Endothelial cell of umbilical vein (primary cell): Measurements from ENCODE around the gene MPL. TPM values are rescaled to one million over a fixed set of nuclear protein-coding genes. Genes with fewer than 3 reads are reported as not detected.

Experiments
- BruUV-seq: library from RNA; stranded (reverse); fragments of 400-500 nt; replicated peaks from 2 replicates; lab custom pipeline; 2021; lab: Mats Ljungman, UMichigan
- CTCF ChIA-PET: fragments of 300-600, 350-600 bp; sonication (Branson Sonifier 250); formaldehyde crosslinking; loops from one replicate; lab custom pipeline; 2021; ENCODE audit warnings: antibody characterized with exemption, inconsistent platforms; lab: Charles Lee
- POLR2A ChIA-PET: fragments of 300-600, 350-600 bp; sonication (Branson Sonifier 250); formaldehyde crosslinking; loops from one replicate; lab custom pipeline; 2021; ENCODE audit warnings: antibody characterized with exemption, inconsistent platforms; lab: Charles Lee
- DNase-seq: peaks from one replicate; pipeline ENCODE4 v3.0.0-alpha.2; 2011; ENCODE audit warnings: low read depth, low spot score
- FAIRE-seq: peaks from 2 replicates; lab custom pipeline; 2011; peaks lifted over from hg19 to GRCh38; lab: Jason Lieb, UNC
- H2AFZ ChIP-seq: 2 replicates; pipeline ENCODE4 v1.6.0; 2012; ENCODE audit warnings: low read depth, low read length, control low read depth, inconsistent platforms
- H3K27ac ChIP-seq: 2 replicates; pipeline ENCODE4 v1.5.1; 2011; ENCODE audit warnings: low read depth, mild to moderate bottlenecking, control low read depth, low read length, moderate library complexity; ENCODE audit not compliant: insufficient read depth
- H3K27me3 ChIP-seq, 2 experiments: 2 replicates each; pipeline versions ENCODE4 v1.6.0 to v1.6.1; 2011; ENCODE audit warnings: low read length in 2 of 2, mixed read lengths in 1 of 2; ENCODE audit not compliant: control insufficient read depth in 2 of 2, insufficient read depth in 2 of 2
- H3K36me3 ChIP-seq, 2 experiments: 2 replicates in 1 of 2; 3 replicates in 1 of 2; pipeline ENCODE4 v1.5.1; 2011; ENCODE audit warnings: low read length in 2 of 2, mild to moderate bottlenecking in 1 of 2, moderate library complexity in 1 of 2; ENCODE audit not compliant: control insufficient read depth in 2 of 2, insufficient read depth in 2 of 2; ENCODE audit errors: extremely low read depth in 1 of 2
- H3K4me1 ChIP-seq: 3 replicates; pipeline ENCODE4 v1.5.1; 2011; ENCODE audit warnings: mild to moderate bottlenecking, low read length; ENCODE audit not compliant: control insufficient read depth, insufficient read depth; ENCODE audit errors: extremely low read depth
- H3K4me2 ChIP-seq: 2 replicates; pipeline ENCODE4 v1.6.1; 2011; ENCODE audit warnings: low read length, control low read depth, mixed read lengths; ENCODE audit not compliant: insufficient read depth
- H3K4me3 ChIP-seq, 3 experiments: fragments of 200-600 bp in 1 of 3; sonication (generic), shearing (Covaris generic) in 1 of 3; replicated peaks in 1 of 3; 2 replicates each; pipeline ENCODE4 v1.5.1; 2011 to 2016; ENCODE audit warnings: control low read depth in 3 of 3, low read length in 3 of 3, mild to moderate bottlenecking in 2 of 3, inconsistent platforms in 1 of 3, low read depth in 1 of 3, moderate library complexity in 1 of 3; ENCODE audit not compliant: insufficient read depth in 1 of 3
- H3K79me2 ChIP-seq: 2 replicates; pipeline ENCODE4 v1.6.0; 2012; ENCODE audit warnings: low read length, inconsistent platforms; ENCODE audit not compliant: control insufficient read depth, insufficient read depth
- H3K9ac ChIP-seq: replicated peaks from 2 replicates; pipeline ENCODE3; 2011; ENCODE audit warnings: low read length, control low read depth; ENCODE audit not compliant: insufficient read depth; ENCODE audit errors: extremely low read depth
- H3K9me1 ChIP-seq: replicated peaks from 3 replicates; pipeline ENCODE4 v1.6.0; 2011; ENCODE audit warnings: mild to moderate bottlenecking, low read length; ENCODE audit not compliant: control insufficient read depth, insufficient read depth; ENCODE audit errors: extremely low read depth
- H3K9me3 ChIP-seq: replicated peaks from 2 replicates; pipeline ENCODE4 v1.5.1; 2012; ENCODE audit warnings: low read length, inconsistent platforms; ENCODE audit not compliant: control insufficient read depth, insufficient read depth
- H4K20me1 ChIP-seq: replicated peaks from 2 replicates; pipeline ENCODE3; 2011; ENCODE audit warnings: mild to moderate bottlenecking, low read length; ENCODE audit not compliant: control insufficient read depth, insufficient read depth; ENCODE audit errors: extremely low read depth
- EZH2 ChIP-seq: IDR thresholded peaks from 2 replicates; pipeline ENCODE4 v1.6.1; 2012; ENCODE audit warnings: borderline replicate concordance, low read depth, mild to moderate bottlenecking, moderate library complexity, low read length, inconsistent platforms; ENCODE audit not compliant: severe bottlenecking
- FOS ChIP-seq: IDR thresholded peaks from 2 replicates; pipeline ENCODE4 v1.6.1; 2011; ENCODE audit warnings: mild to moderate bottlenecking, low read length, moderate library complexity, borderline replicate concordance; ENCODE audit not compliant: insufficient read depth
- GATA2 ChIP-seq: IDR thresholded peaks from 2 replicates; pipeline ENCODE4 v1.7.0; 2011; ENCODE audit warnings: low read depth, mild to moderate bottlenecking, moderate library complexity, mixed read lengths, low read length; ENCODE audit not compliant: insufficient read length, insufficient read depth
- JUN ChIP-seq: IDR thresholded peaks from 2 replicates; pipeline ENCODE4 v1.6.1; 2011; ENCODE audit warnings: borderline replicate concordance, low read depth; ENCODE audit not compliant: insufficient read length, insufficient read depth
- MYC ChIP-seq: IDR thresholded peaks from one replicate; pipeline ENCODE4 v1.6.1; 2011; ENCODE audit warnings: mild to moderate bottlenecking, low read depth, low read length
- POLR2A ChIP-seq: IDR thresholded peaks from 2 replicates; pipeline ENCODE4 v1.6.1; 2012; ENCODE audit warnings: low read depth, mild to moderate bottlenecking, control low read depth, low read length
- POLR2AphosphoS5 ChIP-seq: IDR thresholded peaks from 2 replicates; pipeline ENCODE4 v1.6.1; 2012; ENCODE audit warnings: low read depth, mild to moderate bottlenecking, control low read depth, low read length, moderate library complexity; ENCODE audit not compliant: insufficient read depth
- dilution Hi-C: fragments of 300-500 bp; cut with MboI; formaldehyde crosslinking; loops from one replicate; pipeline ENCODE4 v1.15.0; 2019; ENCODE audit warnings: low sequenced_read_pairs; ENCODE audit not compliant: extremely low pct_ligation_motif_present
- intact Hi-C: fragments of 100-400 bp; cut with micrococcal nuclease; formaldehyde crosslinking; loops from one replicate; pipeline ENCODE4 v1.10.0; 2022
- polyA plus RNA-seq, 4 experiments: library from polyadenylated mRNA; depleted of rRNA in 3 of 4; stranded (reverse) in 3 of 4; unstranded in 1 of 4; fragments of >200 nt; gene quantifications; 2 replicates each; pipeline versions ENCODE4 v1.2.1 to v1.2.3, GENCODE V29; 2011 to 2012; ENCODE audit warnings: missing spikeins in 1 of 4
- total RNA-seq: library from RNA; stranded (reverse); gene quantifications from 2 replicates; pipeline ENCODE4 v1.2.3, GENCODE V29; 2021
- TF ChIP-seq, protein P1 (sequence below), 2 donors: IDR thresholded peaks; 1 replicate in 1 of 2; 2 replicates in 1 of 2; pipeline ENCODE4 v1.5.1; 2011; ENCODE audit warnings: low read length in 2 of 2, mild to moderate bottlenecking in 2 of 2, moderate library complexity in 2 of 2, control low read depth in 1 of 2, inconsistent platforms in 1 of 2, low read depth in 1 of 2; ENCODE audit not compliant: insufficient read depth in 1 of 2; ENCODE audit errors: extremely low read depth in 1 of 2
- TF ChIP-seq, protein P2 (sequence below): IDR thresholded peaks from 2 replicates; pipeline ENCODE4 v1.6.1; 2011; ENCODE audit not compliant: insufficient read depth, insufficient read length

The MPL gene
- total and polyA plus RNA-seq, 2 donors (not counting 3 experiments of a cell fraction or from before 2014, with no cell fraction given) = 0.14 to 0.24 TPM

DNA sequence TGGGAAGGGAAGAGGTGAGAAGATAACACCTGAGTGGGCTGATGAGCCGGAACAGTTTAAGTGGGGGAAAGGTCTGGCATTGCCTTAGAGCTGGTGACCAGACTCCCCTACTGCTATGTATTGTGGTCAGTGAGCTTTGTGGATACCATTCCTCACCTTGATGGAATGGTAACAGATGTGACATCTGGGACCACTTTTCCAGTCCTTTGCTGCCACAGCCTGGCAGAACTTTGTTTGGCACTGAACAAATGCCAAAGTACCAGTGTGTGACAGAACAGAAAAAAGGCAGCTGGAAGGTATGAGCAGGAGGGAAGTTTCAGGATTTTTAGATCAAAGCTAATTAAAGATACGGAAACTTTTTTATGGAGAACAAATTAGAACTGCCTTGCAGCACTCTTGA is 45.8 kb downstream of the MPL start:
- TF ChIP-seq JUN (no peak), GATA2 (no peak)
- TF ChIP-seq, protein P1, sequence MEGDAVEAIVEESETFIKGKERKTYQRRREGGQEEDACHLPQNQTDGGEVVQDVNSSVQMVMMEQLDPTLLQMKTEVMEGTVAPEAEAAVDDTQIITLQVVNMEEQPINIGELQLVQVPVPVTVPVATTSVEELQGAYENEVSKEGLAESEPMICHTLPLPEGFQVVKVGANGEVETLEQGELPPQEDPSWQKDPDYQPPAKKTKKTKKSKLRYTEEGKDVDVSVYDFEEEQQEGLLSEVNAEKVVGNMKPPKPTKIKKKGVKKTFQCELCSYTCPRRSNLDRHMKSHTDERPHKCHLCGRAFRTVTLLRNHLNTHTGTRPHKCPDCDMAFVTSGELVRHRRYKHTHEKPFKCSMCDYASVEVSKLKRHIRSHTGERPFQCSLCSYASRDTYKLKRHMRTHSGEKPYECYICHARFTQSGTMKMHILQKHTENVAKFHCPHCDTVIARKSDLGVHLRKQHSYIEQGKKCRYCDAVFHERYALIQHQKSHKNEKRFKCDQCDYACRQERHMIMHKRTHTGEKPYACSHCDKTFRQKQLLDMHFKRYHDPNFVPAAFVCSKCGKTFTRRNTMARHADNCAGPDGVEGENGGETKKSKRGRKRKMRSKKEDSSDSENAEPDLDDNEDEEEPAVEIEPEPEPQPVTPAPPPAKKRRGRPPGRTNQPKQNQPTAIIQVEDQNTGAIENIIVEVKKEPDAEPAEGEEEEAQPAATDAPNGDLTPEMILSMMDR (IDR thresholded peaks at IDR 0.05; ENCODE audit: extremely low read depth in 1 of 2, insufficient read depth in 1 of 2, low read depth in 1 of 2, low read length in 2 of 2) = peak in 1 of 2 donors; percentile 6
- Histone ChIP-seq H3K4me1 (peaks cover 7% of the 10 kb centered on the region), H3K4me2 (no peak overlapping the region), H3K9me1 (no peaks in the 10 kb centered on the region), H3K27me3 (no peaks in the 10 kb centered on the region), H3K9me3 (no peaks in the 10 kb centered on the region), H3K4me3 (no peak overlapping the region), H4K20me1 (no peaks in the 10 kb centered on the region), H2AFZ (no peak overlapping the region), H3K9ac (no peak overlapping the region), H3K79me2 (peaks cover 11% of the 10 kb centered on the region), H3K27ac (no peak overlapping the region), H3K36me3 (peaks cover 18 to 53% of the 10 kb centered on the region in 2 experiments)
- ChIA-PET CTCF (interaction anchor here (0.7 to 2.9 kb wide), 15 partner anchors 10 to 310 kb away, joined by 3 to 34 read pairs (median 4); partner anchors contain the start of genes CDC20 and ELOVL1), POLR2A (no interaction called here)
- FAIRE-seq (no peak), DNase-seq (no peak)
- dilution Hi-C loops = no loop called here
- BruUV-seq = no TSS peak
- intact Hi-C loops = no loop called here

DNA sequence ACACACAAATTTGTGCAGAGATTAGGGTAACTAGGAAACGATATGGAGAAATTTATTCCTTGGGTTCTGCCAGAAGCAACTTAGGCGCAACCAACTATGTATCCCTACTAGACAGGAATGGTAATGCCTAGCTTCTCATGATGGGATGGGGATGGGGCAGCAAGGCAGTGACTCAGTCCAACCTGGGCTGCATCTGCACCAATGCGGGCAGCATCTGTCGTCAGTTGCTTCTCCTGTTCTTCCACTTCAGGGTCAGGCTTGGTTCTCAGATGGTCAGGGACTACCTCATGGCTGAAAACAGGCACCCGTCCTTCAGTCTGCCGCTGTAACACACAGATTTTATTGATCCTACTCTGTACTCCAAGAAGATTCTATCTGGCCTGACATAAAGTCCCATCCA is 49.1 kb downstream of the MPL start:
- H3K9me3 ChIP-seq = no peaks in the 10 kb centered on the region
- FAIRE-seq = no peak
- intact Hi-C loops (no loop called here), dilution Hi-C loops (no loop called here)
- no peak for DNase-seq
- H3K27me3 ChIP-seq = no peaks in the 10 kb centered on the region
- BruUV-seq = no TSS peak
- CTCF ChIA-PET = no interaction called here
- peaks cover 34% of the 10 kb centered on the region for H3K79me2 ChIP-seq
- H3K27ac ChIP-seq = no peak overlapping the region
- H4K20me1 ChIP-seq = no peaks in the 10 kb centered on the region
- H2AFZ ChIP-seq = no peak overlapping the region
- no peak overlapping the region for H3K9ac ChIP-seq
- peaks cover 18% of the 10 kb centered on the region for H3K4me1 ChIP-seq
- no peak overlapping the region for H3K4me2 ChIP-seq
- TF ChIP-seq, protein P2, sequence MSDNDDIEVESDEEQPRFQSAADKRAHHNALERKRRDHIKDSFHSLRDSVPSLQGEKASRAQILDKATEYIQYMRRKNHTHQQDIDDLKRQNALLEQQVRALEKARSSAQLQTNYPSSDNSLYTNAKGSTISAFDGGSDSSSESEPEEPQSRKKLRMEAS = no peak
- TF ChIP-seq JUN = no peak
- TF ChIP-seq GATA2 = no peak
- TF ChIP-seq POLR2AphosphoS5 = no peak
- TF ChIP-seq, protein P1 (IDR thresholded peaks at IDR 0.05; ENCODE audit: extremely low read depth in 1 of 2, insufficient read depth in 1 of 2, low read depth in 1 of 2, low read length in 2 of 2) = no peak
- no peak for TF ChIP-seq FOS
- no peak for TF ChIP-seq POLR2A
- no peak for TF ChIP-seq EZH2
- TF ChIP-seq MYC = no peak
- no peak overlapping the region for H3K4me3 ChIP-seq
- no peaks in the 10 kb centered on the region for H3K9me1 ChIP-seq
- H3K36me3 ChIP-seq = peaks cover 18 to 51% of the 10 kb centered on the region in 2 experiments
- POLR2A ChIA-PET = no interaction called here
